Hepatocyte (in vitro differentiated cells): ENCODE results near the gene TBCD. TPM values are rescaled to one million over a fixed set of nuclear protein-coding genes. Genes with fewer than 3 reads are reported as not detected.
"Not testable (repeated sequence)": the region's sequence is repeated elsewhere in the genome, so short reads cannot be mapped to it uniquely, and the experiment has no call there.

Experiments used
- DNase-seq: peaks from one replicate; pipeline ENCODE4 v3.0.0-alpha.2; 2016; ENCODE audit warnings: low spot score
- H2AFZ ChIP-seq: fragments of 200-600 bp; sonication (generic); 2 replicates; pipeline ENCODE4 v1.6.0; 2016; ENCODE audit warnings: antibody characterized with exemption, mild to moderate bottlenecking
- H3K27ac ChIP-seq: fragments of 200-600 bp; sonication (generic); 2 replicates; pipeline ENCODE4 v1.5.1; 2016; ENCODE audit warnings: mild to moderate bottlenecking
- H3K27me3 ChIP-seq: fragments of 200-600 bp; sonication (generic); 2 replicates; pipeline ENCODE4 v1.6.1; 2016
- H3K36me3 ChIP-seq: fragments of 200-600 bp; sonication (generic); replicated peaks from 2 replicates; pipeline ENCODE4 v1.5.1; 2016; ENCODE audit warnings: low read depth; ENCODE audit not compliant: insufficient read depth
- H3K4me1 ChIP-seq: fragments of 200-600 bp; sonication (generic); 2 replicates; pipeline ENCODE4 v1.5.1; 2016; ENCODE audit warnings: mild to moderate bottlenecking, moderate library complexity; ENCODE audit not compliant: insufficient read depth
- H3K4me2 ChIP-seq: fragments of 200-600 bp; sonication (generic); 2 replicates; pipeline ENCODE4 v1.6.0; 2016
- H3K4me3 ChIP-seq: fragments of 200-600 bp; sonication (generic); 2 replicates; pipeline ENCODE4 v1.5.1; 2016; ENCODE audit warnings: mild to moderate bottlenecking
- H3K79me2 ChIP-seq: fragments of 200-600 bp; sonication (generic); 2 replicates; pipeline ENCODE4 v1.6.0; 2017; ENCODE audit warnings: mild to moderate bottlenecking
- H3K9me2 ChIP-seq: fragments of 200-600 bp; sonication (generic); replicated peaks from 2 replicates; pipeline ENCODE4 v1.6.0; 2017; ENCODE audit warnings: mild to moderate bottlenecking; ENCODE audit not compliant: insufficient read depth
- H3K9me3 ChIP-seq: fragments of 200-600 bp; sonication (generic); 2 replicates; pipeline ENCODE4 v1.5.1; 2016; ENCODE audit warnings: low read depth, mild to moderate bottlenecking
- H4K20me1 ChIP-seq: fragments of 200-600 bp; sonication (generic); 2 replicates; pipeline ENCODE4 v1.6.0; 2016; ENCODE audit warnings: mild to moderate bottlenecking; ENCODE audit not compliant: insufficient read depth, poor library complexity, severe bottlenecking
- CTCF ChIP-seq: fragments of 200-600 bp; sonication (generic); IDR thresholded peaks from 2 replicates; pipeline ENCODE4 v1.5.1; 2016; ENCODE audit warnings: antibody characterized with exemption, mild to moderate bottlenecking; ENCODE audit not compliant: poor library complexity
- EZH2 ChIP-seq: fragments of 200-600 bp; sonication (generic); IDR thresholded peaks from 2 replicates; pipeline ENCODE4 v1.6.1; 2016; ENCODE audit warnings: antibody characterized with exemption, mild to moderate bottlenecking, borderline replicate concordance
- EZH2phosphoT487 ChIP-seq: fragments of 200-600 bp; sonication (generic); IDR thresholded peaks from one replicate; pipeline ENCODE4 v1.6.1; 2018; ENCODE audit warnings: antibody characterized with exemption, mild to moderate bottlenecking, low read depth, moderate library complexity; ENCODE audit not compliant: unreplicated experiment, severe bottlenecking
- WGBS: methylation state at CpG from one replicate; pipeline ENCODE4 v1.1.6; 2016; ENCODE audit warnings: low lambda C conversion rate; ENCODE audit errors: missing lambda C conversion rate; 5-methylcytosine and 5-hydroxymethylcytosine counted together
- polyA plus RNA-seq: library from polyadenylated mRNA; unstranded; fragments of >200 nt; fragmentation: Nextera tagmentation; extraction: Ambion mirVana; gene quantifications from 2 replicates; pipeline ENCODE4 v1.2.1, GENCODE V29; 2016
- total RNA-seq: library from RNA; depleted of rRNA; stranded (reverse); fragments of >200 nt; gene quantifications from 2 replicates; pipeline ENCODE4 v1.2.3, GENCODE V29; 2014

The TBCD gene
- total and polyA plus RNA-seq, 2 experiments from 2014 or later = 24.5 to 41.5 TPM

GRCh38 chr17:82740906-82741759 lies 10.7 kb upstream of the TBCD start:
- H3K9me3 ChIP-seq = peaks cover 10% of the 10 kb centered on the region
- no peak overlapping the region for H2AFZ ChIP-seq
- peaks cover 12% of the 10 kb centered on the region for H3K4me1 ChIP-seq
- no peak overlapping the region for H3K4me3 ChIP-seq
- no peaks in the 10 kb centered on the region for H3K9me2 ChIP-seq
- no peak for TF ChIP-seq CTCF
- no peak for TF ChIP-seq EZH2phosphoT487
- TF ChIP-seq EZH2 = no peak
- peak; percentile 70 for DNase-seq
- no peak overlapping the region for H3K4me2 ChIP-seq
- H3K36me3 ChIP-seq = peaks cover 9% of the 10 kb centered on the region
- no peaks in the 10 kb centered on the region for H3K27me3 ChIP-seq
- H3K79me2 ChIP-seq = peaks cover 9% of the 10 kb centered on the region
- no peaks in the 10 kb centered on the region for H4K20me1 ChIP-seq
- peak overlapping the region; percentile 88 for H3K27ac ChIP-seq
- WGBS = 93% methylated on average over 10 of the region's 10 CpGs

- no peak overlapping the region for H2AFZ ChIP-seq
- DNase-seq = no peak
- no peak overlapping the region for H3K4me2 ChIP-seq
- H4K20me1 ChIP-seq = no peaks in the 10 kb centered on the region
- no peaks in the 10 kb centered on the region for H3K27me3 ChIP-seq
- no peak overlapping the region for H3K27ac ChIP-seq
- peaks cover 7% of the 10 kb centered on the region for H3K4me1 ChIP-seq
- H3K4me3 ChIP-seq = no peak overlapping the region
- WGBS = 96% methylated on average over 16 of the region's 16 CpGs
- TF ChIP-seq EZH2 = no peak
- TF ChIP-seq CTCF = no peak
- TF ChIP-seq EZH2phosphoT487 = no peak
- H3K36me3 ChIP-seq = peaks cover 9% of the 10 kb centered on the region
- H3K9me3 ChIP-seq = peaks cover 10% of the 10 kb centered on the region
- no peaks in the 10 kb centered on the region for H3K79me2 ChIP-seq
- H3K9me2 ChIP-seq = no peaks in the 10 kb centered on the region
These were observed 8.3 kb upstream of the TBCD start for GRCh38 chr17:82743344-82744219.

- H3K9me3 ChIP-seq, H2AFZ ChIP-seq, H3K9me2 ChIP-seq, H4K20me1 ChIP-seq, H3K27me3 ChIP-seq, H3K36me3 ChIP-seq, H3K79me2 ChIP-seq, H3K4me2 ChIP-seq, H3K27ac ChIP-seq, DNase-seq, H3K4me1 ChIP-seq, H3K4me3 ChIP-seq: not testable (repeated sequence)
- 76% methylated on average over 7 of the region's 7 CpGs for WGBS
These were observed 7.1 kb upstream of the TBCD start for GRCh38 chr17:82744736-82745135.

GRCh38 chr17:82745524-82745923 lies 6.3 kb upstream of the TBCD start:
- Histone ChIP-seq H3K9me3 (peaks cover 8% of the 10 kb centered on the region), H3K36me3 (peaks cover 7% of the 10 kb centered on the region), H2AFZ (no peak overlapping the region), H3K27ac (peak overlapping the region; percentile 8), H3K4me1 (peaks cover 7% of the 10 kb centered on the region), H3K9me2 (no peaks in the 10 kb centered on the region), H3K79me2 (no peaks in the 10 kb centered on the region), H3K4me2 (no peak overlapping the region), H3K4me3 (no peak overlapping the region), H4K20me1 (no peaks in the 10 kb centered on the region), H3K27me3 (no peaks in the 10 kb centered on the region)
- TF ChIP-seq EZH2 (no peak), EZH2phosphoT487 (no peak), CTCF (no peak)
- DNase-seq = no peak
- WGBS = 79% methylated on average over 8 of the region's 8 CpGs
